ENCODE results near the gene C16orf82. TPM values are rescaled to one million over a fixed set of nuclear protein-coding genes. Genes with fewer than 3 reads are reported as not detected.
"Not testable (repeated sequence)": the region's sequence is repeated elsewhere in the genome, so short reads cannot be mapped to it uniquely, and the experiment has no call there.

Gene C16orf82
- total RNA-seq = not detected

DNA sequence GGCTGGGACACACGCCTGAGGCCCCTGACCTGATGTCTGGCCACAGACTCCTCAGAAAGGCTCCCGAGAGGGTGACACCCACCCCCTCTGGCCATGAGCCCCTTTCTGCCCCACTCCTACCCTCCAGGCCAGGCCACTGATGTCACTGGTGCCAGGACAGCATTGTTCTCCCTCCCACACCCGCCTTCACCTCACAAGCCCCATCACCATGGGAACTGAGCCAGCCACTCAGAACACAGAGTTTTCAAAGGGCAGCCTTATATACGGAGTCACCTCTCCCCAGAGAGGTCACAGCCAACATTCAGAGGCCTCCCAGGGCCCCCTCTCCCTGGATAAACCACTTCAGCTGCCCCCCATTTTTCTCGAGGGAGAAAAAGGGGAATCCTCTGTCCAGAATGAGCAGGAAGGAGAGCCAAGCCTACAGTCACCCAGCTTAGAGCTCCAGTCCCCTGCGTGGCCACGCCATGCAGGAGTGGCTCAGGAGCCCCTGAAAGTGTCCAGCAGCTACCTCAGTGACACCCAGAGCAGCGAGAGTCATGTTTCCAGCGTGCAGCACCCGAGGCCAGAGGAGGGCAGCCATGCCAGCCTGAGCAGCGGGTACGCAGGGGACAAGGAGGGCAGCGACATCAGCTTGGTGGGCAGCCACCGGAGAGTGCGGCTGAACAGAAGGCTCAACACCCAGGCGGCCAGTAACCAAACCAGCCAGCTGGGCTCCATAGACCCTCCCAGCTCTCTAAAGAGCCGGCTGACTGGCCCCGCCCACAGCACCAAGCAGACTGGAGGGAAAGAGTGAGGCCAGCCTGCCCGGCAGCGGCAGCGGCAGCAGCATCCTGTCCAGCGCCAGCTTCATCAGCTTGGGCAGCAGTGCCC is at the start of gene C16orf82:
C16orf82 (plus strand) TSS at position 260 of the 870 bp plus-strand sequence.
- no peak for DNase-seq

GRCh38 chr16:27020031-27020430 is 46.7 kb upstream of the C16orf82 start:
- DNase-seq = no peak

DNA sequence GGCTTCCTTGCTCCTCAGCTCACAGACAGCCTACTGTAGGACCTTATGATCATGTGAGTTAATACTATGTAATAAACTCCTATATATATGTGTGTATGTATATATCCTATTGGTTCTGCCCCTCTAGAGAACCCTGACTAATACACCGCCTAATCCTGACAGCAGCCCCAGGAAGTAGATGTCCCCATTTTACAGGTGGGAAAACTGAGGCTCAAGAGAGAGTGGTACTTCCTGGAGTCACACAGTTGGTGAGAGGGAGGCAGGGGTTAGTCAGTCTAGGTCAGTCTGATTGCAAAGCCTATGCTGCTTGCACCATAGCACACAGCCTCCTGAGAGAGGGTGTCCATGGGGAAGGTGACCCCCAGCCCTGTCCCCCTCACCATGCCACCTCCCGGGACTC is 42.7 kb upstream of the C16orf82 start:
- no peak for DNase-seq

GRCh38 chr16:27025581-27025980 is 41.1 kb upstream of the C16orf82 start:
- DNase-seq = no peak

DNA sequence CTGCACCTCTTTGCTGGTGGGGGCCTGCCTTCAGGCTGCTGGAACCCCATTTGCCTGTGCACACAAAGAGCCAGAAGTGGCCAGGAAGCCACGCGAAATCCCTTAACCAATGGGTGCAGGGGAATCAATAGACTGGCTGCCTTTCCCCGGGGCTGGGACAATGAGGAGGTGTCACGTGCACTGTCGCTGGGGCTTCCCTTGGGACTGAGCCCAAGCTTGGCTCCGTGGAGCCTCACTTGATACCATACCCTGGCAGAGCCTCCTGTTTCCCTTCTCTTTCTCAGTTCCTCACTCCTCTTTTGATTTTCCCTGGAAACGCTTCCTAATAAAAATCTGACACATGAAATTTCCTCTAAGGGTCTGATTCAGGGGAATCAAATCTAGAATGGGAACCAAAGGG is 38.8 kb upstream of the C16orf82 start:
- no peak for DNase-seq

- no peak for DNase-seq
Observed at GRCh38 chr16:27028591-27029110, 38.1 kb upstream of the C16orf82 start.

GRCh38 chr16:27029525-27029924 is 37.2 kb upstream of the C16orf82 start:
- DNase-seq = no peak

- DNase-seq = no peak
Observed at GRCh38 chr16:27033281-27033979, 33.3 kb upstream of the C16orf82 start.

DNA sequence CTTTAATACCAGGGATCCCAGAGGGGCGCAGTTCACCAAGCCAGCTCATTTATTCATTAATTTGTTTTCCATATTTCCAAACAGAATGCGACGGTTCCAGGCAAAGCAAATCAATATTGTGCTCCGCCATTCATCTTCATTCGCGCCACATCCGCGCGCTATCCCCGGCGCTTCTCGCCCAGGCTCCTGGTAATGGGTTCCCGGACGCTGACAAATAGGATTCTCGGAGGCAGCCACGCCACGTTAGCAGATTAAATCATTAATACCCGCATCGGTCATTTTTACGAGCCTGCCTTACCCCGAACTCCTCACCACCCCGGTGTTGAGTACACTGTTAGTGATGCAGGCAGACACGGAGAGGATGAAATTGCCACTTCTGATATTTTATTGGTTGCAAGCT is 26.0 kb upstream of the C16orf82 start:
- no peak for DNase-seq

DNA sequence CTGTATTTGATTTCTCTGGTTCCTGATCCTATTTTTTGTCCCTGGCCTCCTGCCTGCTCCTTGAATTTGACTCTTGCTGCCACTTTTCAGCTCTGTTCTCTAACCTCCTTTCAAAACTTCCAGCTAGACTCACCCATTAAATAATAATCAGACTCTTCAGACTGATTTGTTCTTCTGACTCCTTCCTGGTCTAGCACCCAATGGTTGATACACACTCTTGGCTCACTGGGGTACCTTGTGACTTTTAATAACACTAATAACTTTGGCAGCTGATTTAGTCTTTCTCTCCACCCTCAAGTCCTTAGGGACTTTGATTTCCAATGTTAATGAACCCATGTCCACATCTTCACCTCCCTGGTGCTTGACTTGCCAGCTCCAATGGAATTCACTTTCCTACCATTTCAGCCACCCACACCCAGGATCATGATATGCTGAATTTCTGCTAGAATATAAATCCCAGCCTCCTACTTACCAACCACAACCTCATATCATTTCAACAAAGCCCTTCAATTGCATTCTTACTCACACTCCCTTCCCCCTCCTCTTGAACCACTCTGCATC is 19.7 kb upstream of the C16orf82 start:
- no peak for DNase-seq

DNA sequence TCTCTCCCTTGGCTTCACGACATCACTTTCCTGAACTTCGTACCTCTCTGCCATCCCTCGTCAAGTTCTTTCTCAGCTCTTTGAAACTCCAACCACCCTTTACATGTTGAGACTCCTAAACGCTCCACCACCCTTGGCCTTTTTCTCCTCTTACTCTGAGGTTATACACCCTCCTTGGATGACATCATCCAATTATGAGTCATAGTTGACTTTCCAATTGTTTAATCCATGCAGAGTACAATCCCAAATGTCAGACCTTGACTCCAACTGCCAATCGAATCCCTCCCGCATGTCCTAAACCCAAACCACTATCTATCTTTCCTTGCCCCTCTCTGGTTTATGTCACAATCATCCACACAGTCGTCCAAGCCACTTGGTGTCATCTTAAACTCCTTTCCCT is 18.4 kb upstream of the C16orf82 start:
- no peak for DNase-seq

- DNase-seq = no peak
Observed at GRCh38 chr16:27049117-27049516, 17.6 kb upstream of the C16orf82 start.

DNA sequence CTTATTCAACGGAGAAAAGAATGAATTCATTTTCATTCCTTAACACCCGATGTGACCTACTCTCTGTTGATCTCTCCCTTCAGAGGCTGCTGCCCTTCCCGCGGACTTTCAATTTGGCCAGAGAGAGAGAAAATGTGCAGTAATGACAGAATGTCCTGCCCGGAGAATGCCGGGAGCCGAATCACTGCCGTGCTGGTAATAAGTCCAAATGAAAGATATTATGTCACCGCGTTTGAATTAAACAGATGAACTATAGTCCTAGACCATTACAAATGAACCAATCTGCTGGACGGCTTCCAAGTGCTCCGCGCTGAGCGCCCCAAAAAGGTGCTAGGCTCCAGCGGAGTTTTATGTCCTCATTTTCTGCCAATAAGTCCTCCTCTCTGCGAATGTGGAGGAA is 14.7 kb upstream of the C16orf82 start:
- DNase-seq = no peak

GRCh38 chr16:27053996-27054395 is 12.7 kb upstream of the C16orf82 start:
- no peak for DNase-seq

DNA sequence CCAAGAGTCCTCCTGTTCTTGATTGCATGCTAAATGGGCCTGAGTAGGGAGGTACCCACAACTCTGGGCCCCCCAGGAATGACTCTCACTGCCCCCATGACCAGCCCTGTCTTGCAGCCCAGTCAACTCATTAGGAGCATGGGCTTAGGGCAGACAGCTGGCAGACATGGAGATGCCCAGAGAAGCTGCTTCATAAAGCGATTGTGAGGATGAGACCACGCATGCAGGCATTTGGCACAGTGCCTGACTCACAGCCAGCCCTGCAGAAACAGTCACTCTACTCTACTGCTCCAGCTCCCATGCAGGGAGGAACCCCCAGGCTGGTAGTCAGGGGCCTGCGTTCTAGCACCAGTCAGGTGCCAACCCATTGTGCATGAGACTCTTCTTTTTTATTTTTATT is 8.4 kb upstream of the C16orf82 start:
- DNase-seq = no peak

DNA sequence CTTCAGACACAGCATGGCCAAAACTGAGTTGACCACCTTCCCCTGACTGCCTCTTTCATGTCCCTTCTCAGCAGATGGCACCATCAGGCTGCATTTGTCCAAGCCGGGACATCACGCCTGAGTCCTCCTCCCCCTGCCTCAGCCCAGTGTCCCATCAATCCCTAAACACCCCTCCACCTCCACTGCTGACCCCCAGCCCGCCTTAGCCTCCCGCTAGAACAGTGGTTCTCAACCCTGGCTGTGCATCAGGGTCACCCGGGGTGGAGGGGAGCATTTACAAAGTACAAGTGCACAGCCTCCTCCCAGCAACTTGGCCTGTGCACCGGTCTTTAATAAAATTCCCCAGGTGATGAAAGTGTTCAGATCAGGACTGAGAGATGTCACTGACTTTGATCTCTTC is 4.0 kb downstream of the C16orf82 start:
- DNase-seq = no peak

DNA sequence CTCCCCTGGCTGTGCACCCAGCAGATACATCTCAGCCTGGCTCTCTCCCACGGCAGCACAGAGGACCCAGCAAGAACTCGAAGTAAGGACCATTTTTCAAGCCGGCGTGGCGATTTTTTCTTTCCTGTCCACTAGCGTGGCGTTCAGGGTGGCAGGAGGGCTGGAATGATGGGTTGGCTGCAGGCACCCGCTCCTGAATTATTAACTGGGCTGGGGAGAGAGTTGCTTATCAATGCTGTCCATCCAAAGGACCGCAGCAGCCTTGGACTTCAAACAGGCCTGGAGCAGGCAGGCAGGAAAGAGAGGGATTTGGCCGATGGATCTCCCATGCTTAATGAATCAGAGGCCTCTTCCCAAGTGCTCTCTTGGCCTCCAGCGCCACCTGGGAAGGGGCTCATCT is 7.0 kb downstream of the C16orf82 start:
- no peak for DNase-seq

GRCh38 chr16:27080895-27081294 is 14.2 kb downstream of the C16orf82 start:
- DNase-seq = no peak

DNA sequence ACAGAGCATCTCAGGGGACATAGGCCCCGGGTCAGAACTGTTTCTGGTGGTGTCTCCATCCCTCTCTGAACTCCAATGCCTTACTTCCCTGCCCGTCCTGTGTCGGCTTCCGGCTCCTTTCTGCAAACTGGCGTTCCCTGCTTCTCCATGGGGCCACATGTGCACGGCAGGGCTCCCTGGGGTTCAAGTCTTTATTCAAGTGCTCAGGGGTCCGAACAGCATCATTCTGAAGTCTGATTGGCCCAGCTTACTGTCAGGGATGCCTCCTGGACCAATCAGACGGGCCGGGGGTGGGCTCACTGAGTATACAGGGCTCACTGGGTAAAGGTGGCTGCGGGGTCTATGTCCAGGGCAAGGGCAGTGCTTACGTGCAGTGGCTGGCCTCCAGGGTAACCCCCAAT is 17.1 kb downstream of the C16orf82 start:
- no peak for DNase-seq

DNA sequence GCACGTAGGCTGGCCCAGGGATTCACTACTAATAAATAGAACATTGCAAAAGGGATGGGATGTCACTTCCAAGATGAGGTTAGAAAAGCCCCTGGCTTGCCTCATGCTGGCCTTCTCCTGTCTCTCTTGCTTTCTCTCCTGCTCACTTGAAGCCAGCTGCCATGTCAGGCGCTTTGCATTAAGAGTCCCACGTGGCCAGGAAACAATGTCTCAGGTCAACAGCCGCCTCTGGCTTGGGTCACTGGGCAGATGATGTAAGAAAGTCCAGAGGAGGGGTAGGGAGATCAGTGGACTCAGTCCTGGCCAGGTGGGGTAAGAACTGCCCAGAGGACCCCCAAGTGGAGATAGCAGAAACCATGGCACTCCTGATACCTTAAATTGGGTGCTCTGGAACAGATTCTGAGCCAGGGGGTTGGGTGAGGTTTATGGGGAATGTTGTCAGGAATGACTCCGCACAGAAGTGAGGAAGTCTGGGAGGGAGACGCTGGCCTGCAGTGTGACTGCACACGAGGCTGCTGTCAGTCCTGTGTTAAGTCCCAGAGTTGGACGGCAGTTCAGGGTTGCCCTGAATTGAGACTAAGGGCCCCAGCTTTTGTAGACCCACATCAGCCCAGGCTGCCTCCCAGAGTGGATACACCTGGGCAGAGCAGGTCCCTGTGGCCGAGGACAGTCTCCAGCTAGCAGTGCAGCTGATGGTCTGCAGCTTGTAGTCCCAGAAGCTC is 17.7 kb downstream of the C16orf82 start:
- DNase-seq = no peak

DNA sequence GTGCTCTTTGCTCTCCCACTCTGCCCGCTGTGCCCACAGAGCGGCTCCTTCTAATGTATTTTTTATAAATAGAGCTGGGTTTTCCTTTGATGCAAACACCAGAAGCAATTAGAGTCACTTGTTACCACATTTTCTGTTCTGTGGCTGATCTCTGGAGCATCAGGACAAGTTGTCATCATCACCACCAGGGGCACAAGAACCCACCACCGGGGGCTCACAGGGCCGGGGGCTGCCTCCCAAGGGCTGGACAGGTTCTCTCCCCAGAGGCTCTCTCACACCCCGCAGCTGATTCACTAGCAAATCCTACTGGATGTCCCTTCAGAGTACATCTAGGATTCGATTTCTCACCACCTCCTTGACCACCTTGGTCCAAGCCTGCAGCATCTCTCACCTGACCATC is 18.5 kb downstream of the C16orf82 start:
- DNase-seq = no peak

GRCh38 chr16:27086031-27086430 is 19.3 kb downstream of the C16orf82 start:
- not testable (repeated sequence) for DNase-seq

DNA sequence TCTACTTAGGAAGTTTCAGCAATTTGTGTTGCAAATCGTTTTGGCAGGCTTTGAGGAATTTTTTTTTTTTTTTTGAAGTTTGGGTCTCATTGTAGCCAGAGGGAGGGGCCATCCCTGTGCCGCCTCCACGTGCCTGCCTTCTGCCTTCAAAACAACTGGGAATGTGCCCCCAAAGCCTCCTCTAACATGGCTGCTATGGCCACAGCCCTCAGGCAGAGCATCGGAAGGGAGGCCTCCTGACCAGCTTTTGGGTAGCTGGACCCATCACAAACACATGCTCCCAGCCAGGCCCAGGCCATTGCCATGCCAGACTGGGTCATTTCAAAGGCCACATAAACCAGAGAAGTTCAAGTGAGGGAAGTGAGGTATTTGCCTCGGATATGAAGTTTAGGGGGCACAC is 21.5 kb downstream of the C16orf82 start:
- no peak for DNase-seq

All from effector CD4-positive, alpha-beta T cell (primary cell).